ENCODE results near the gene SDHC. TPM values are rescaled to one million over a fixed set of nuclear protein-coding genes. Genes with fewer than 3 reads are reported as not detected.

The SDHC gene
- total and polyA plus RNA-seq, 2 of the 13 experiments (the other 11 are each of a cell fraction or from before 2014, with no cell fraction given): 27.1 to 229 TPM

GRCh38 chr1:161314201-161314981 is at the start of gene SDHC (continued):
- TF ChIP-seq CSRNP2 (CRISPR knock-in tag; conservative IDR thresholded peaks at IDR 0.05; ENCODE audit: low read depth) (no peak), ZKSCAN1 (IDR thresholded peaks at IDR 0.05; ENCODE audit: low read length) (no peak), CHD4 (IDR thresholded peaks at IDR 0.05; ENCODE audit: borderline replicate concordance, low read length) (no peak), ZNF816 (CRISPR knock-in tag; IDR thresholded peaks at IDR 0.05; ENCODE audit: borderline replicate concordance) (peak; percentile 48; the same call in 1 of the 2 replicates), CBX5 (CRISPR knock-in tag; IDR thresholded peaks at IDR 0.05; ENCODE audit: borderline replicate concordance) (no peak), ZNF841 (CRISPR knock-in tag; IDR thresholded peaks at IDR 0.05; ENCODE audit: borderline replicate concordance) (no peak), MXI1 (IDR thresholded peaks at IDR 0.05; ENCODE audit: borderline replicate concordance, low read depth, low read length) (peak; percentile 36; the same call in 1 of the 3 replicates), ZNF138 (CRISPR knock-in tag; IDR thresholded peaks at IDR 0.05; ENCODE audit: low read depth) (no peak; the same call in 1 of the 2 replicates), MED1 (CRISPR knock-in tag; IDR thresholded peaks at IDR 0.05) (peak; percentile 34; the same call in 1 of the 2 replicates), ZNF576 (CRISPR knock-in tag; IDR thresholded peaks at IDR 0.05) (no peak), MTERF4 (CRISPR knock-in tag; IDR thresholded peaks at IDR 0.05) (no peak), NR3C1 (CRISPR knock-in tag; IDR thresholded peaks at IDR 0.05) (no peak), TOPORS (CRISPR knock-in tag; IDR thresholded peaks at IDR 0.05) (peak; percentile 49; the same call in 1 of the 2 replicates), FIP1L1 (IDR thresholded peaks at IDR 0.05; ENCODE audit: borderline replicate concordance, insufficient read depth, low read depth, low read length) (no peak), JUND (CRISPR knock-in tag; IDR thresholded peaks at IDR 0.05) (no peak)
- TF ChIP-seq, protein P1, sequence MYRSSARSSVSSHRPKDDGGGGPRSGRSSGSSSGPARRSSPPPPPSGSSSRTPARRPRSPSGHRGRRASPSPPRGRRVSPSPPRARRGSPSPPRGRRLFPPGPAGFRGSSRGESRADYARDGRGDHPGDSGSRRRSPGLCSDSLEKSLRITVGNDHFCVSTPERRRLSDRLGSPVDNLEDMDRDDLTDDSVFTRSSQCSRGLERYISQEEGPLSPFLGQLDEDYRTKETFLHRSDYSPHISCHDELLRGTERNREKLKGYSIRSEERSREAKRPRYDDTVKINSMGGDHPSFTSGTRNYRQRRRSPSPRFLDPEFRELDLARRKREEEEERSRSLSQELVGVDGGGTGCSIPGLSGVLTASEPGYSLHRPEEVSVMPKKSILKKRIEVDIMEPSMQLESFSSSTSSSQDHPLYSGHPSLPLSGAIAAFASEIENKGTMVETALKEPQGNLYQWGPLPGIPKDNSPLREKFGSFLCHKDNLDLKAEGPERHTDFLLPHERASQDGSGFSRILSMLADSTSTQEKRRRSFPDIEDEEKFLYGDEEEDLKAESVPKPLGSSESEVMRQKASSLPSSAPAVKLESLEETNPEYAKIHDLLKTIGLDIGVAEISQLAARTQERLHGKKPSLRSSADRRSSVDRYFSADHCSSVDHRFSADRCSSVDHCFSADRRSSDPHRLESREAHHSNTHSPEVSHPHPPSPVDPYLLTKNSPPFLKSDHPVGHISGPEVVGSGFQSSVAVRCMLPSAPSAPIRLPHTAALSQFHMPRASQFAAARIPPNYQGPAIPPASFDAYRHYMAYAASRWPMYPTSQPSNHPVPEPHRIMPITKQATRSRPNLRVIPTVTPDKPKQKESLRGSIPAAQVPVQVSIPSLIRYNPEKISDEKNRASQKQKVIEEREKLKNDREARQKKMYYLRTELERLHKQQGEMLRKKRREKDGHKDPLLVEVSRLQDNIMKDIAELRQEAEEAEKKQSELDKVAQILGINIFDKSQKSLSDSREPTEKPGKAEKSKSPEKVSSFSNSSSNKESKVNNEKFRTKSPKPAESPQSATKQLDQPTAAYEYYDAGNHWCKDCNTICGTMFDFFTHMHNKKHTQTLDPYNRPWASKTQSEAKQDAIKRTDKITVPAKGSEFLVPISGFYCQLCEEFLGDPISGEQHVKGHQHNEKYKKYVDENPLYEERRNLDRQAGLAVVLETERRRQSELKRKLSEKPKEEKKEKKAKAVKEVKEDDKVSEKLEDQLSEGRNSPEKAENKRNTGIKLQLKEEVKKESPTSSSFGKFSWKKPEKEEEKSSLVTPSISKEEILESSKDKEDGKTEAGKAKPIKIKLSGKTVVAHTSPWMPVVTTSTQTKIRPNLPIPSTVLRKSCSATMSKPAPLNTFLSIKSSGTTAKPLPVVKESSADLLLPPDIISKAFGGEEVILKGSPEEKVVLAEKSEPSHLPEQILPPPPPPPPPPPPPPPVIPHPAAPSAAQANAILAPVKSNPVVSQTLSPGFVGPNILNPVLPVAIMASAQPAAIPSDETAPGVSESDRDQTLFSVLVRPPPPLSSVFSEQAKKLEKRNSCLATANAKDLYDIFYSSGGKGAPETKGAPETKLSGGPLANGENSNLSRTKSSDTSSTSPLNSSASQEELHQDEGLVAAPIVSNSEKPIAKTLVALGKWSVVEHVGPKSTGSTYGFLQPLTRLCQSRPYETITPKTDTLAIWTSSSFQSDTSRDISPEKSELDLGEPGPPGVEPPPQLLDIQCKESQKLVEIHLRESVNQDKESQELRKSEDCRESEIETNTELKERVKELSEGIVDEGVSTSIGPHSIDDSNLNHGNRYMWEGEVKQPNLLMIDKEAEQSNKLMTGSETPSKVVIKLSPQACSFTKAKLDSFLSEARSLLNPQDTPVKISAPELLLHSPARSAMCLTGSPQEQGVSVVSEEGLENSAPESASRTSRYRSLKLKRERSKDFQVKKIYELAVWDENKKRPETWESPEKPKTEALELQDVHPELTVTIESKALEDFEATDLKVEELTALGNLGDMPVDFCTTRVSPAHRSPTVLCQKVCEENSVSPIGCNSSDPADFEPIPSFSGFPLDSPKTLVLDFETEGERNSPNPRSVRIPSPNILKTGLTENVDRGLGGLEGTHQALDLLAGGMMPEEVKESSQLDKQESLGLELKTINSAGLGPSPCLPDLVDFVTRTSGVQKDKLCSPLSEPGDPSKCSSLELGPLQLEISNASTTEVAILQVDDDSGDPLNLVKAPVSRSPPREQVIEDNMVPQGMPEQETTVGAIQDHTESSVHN (CRISPR knock-in tag; IDR thresholded peaks at IDR 0.05): no peak
